ENCODE measurements around the gene SETD5.

Gene SETD5

DNA sequence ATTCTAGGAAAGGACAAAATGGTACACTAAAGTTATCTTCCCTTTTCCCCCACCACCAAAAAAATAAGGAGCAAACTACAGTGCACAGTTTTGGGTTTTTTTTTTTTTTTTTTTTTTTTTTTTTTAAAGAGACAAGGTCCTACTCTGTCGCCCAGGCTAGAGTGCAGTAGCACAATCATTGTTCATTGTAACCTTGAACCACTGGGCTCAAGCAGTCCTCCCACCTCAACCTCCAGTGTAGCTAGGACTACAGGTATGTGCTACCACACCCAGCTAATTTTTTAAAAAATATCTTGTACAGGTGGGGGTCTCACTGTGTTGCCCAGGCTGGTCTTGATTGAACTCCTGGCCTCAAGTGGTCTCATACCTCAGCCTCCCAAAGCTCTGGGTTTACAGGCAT lies 14.9 kb downstream of the SETD5 start:
- TF ChIP-seq, protein P1, sequence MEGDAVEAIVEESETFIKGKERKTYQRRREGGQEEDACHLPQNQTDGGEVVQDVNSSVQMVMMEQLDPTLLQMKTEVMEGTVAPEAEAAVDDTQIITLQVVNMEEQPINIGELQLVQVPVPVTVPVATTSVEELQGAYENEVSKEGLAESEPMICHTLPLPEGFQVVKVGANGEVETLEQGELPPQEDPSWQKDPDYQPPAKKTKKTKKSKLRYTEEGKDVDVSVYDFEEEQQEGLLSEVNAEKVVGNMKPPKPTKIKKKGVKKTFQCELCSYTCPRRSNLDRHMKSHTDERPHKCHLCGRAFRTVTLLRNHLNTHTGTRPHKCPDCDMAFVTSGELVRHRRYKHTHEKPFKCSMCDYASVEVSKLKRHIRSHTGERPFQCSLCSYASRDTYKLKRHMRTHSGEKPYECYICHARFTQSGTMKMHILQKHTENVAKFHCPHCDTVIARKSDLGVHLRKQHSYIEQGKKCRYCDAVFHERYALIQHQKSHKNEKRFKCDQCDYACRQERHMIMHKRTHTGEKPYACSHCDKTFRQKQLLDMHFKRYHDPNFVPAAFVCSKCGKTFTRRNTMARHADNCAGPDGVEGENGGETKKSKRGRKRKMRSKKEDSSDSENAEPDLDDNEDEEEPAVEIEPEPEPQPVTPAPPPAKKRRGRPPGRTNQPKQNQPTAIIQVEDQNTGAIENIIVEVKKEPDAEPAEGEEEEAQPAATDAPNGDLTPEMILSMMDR (IDR thresholded peaks at IDR 0.05; ENCODE audit: low read depth, low read length) = no peak
- DNase-seq (ENCODE audit: extremely low read depth, low read depth) = no peak

DNA sequence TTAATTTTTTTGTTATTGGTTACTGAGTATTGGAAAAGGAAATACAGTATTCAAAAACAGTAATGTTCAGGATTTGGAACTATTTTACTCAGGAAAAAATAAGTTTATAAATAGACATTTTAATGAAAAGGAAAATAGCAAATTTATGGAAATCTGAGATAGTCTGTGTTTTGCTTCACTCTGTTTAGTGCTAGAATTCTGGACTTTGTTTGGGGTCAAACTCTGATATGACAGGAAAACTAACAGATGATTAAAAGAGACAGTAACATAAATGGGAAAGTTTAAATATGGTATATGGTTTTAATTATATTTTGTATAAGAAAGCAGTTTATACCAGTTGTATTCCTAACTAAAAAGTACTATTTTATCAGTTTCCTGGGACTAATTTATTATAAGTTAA lies 17.4 kb downstream of the SETD5 start:
- TF ChIP-seq, protein P1 (IDR thresholded peaks at IDR 0.05; ENCODE audit: low read depth, low read length) = no peak

DNA sequence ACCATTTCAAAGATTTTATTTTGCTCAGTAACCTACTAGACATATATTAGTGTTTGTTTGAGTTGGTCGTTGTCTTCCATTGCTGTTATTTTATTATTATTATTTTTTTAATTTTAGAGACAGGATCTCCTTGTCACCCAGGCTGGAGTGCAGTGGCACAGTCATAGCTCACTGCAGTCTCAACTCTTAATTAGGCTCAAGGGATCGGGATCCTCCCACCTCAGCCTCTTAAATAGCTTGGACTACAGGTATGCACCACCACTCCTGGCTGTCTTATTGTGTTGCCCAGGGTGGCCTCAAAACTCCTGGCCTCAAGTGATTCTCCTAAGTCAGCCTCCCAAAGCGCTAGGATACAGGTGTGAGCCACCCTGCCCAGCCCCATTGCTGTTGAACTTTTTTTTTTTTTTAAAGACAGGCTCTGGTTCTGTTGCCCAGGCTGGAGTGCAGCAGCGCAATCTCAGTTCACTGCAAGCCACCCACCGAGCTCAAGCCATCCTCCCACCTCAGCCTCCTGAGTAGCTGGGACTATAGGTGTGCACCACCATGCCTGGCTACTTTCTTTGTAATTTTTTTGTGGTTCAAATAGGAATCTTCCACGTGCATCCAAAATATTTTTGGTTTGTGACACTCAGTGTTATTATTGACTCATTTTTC lies 18.2 kb downstream of the SETD5 start:
- no peak for DNase-seq (ENCODE audit: extremely low read depth, low read depth)
- TF ChIP-seq, protein P1 (IDR thresholded peaks at IDR 0.05; ENCODE audit: low read depth, low read length) = no peak

More for the DNA sequence above, 17.4 kb downstream of the SETD5 start:
- no peak for DNase-seq (ENCODE audit: extremely low read depth, low read depth)

DNA sequence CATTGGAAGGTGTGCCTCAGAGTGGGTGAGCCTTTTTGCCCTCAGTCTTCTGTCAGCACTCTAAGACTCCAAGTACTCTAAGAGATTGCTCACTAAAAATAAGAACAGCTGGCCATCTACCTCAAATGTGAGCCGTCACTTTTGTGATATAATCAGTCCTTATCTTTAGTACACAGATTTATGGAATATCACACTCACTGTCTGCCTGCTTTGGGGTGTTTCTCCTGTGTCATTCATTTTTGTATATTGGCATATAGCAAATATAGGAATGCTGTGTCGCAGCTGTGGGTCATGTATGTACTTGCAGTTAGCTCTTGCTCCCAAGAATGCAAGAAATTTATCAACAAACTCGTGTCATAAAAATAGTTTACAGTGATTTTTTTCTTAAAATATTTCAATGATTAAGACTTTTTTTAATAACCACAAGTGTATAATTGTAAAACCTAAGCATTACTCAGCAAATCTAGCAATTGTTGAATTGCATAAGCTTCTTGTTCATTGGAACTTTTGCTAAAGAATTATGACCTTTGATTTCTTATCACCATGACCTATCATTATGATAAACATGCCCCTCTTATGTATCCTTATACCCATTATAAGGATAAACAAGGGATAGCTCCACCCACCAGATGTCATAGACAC lies 18.8 kb downstream of the SETD5 start:
- no peak for DNase-seq (ENCODE audit: extremely low read depth, low read depth)
- TF ChIP-seq, protein P1 (IDR thresholded peaks at IDR 0.05; ENCODE audit: low read depth, low read length) = no peak

DNA sequence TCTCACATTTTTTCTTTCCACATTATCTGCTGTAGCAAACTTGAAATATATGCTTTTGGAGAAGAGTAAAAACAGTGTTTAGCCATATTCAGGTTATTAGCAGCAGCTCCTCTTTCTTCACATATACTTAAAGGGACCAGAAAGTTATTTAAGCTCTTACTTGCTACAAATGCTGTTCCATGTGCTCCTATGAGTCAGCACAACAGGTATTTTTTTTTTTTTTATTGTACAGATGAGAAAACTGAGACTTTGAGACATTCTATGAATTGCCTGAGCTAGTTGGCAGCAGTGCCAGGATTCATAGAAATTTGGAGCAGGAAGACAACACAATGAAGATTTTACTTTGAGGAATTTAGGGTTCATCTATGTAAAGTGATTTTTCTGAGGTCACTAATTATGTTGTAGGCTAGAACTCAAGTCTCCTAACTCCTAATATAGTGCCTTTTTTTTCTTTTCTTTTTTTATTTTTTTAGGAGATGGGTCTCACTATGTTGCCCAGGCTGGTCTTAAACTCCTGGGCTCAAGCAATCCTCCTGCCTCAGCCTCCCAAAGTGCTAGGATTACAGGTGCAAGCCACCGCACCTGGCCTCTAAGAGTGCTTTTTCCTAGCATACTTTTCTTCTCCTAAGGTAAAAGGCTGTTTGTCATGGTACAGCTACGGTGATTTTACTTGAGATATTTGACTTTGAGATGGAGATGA lies 23.6 kb downstream of the SETD5 start:
- DNase-seq (ENCODE audit: extremely low read depth, low read depth) = no peak
- TF ChIP-seq, protein P1 (IDR thresholded peaks at IDR 0.05; ENCODE audit: low read depth, low read length) = no peak

DNA sequence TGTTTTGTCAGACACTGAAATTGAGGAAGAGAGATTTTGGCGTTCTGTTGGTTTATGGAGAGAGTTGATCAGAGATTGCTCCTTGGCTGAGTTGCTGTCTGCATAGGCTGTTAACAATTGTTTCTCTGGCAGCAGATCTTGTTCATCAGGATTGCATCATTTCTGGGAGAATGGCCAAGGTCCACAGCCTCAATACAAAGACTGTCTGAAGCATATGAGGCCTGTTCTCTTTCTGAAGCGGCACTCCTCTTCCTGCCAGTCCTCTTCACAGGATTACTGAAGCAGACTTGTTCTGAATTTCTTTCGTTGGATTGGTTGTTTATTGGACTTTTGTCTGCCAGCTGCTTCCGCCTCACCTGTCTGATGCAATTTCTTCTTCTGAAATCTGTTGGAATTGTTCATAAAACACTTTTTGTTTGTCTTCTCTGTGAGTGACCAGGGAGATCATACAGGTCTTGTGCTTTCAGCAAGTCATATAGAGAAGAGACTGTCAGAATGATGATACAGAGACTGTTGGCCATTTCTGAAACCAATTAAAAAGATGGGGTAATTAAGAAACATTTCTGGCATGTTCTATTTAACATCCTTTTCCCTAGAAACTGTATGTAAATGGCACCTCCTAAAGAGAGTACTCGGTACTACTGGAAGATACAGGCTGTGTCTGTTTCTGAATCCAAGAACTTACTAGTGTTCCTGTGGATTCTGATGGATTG lies 25.5 kb downstream of the SETD5 start:
- peak; percentile 93 for DNase-seq (ENCODE audit: extremely low read depth, low read depth)
- TF ChIP-seq, protein P1 (IDR thresholded peaks at IDR 0.05; ENCODE audit: low read depth, low read length) = peak; percentile 67
